GM12892 (cell line): ENCODE results near the gene YES1.

ENCODE experiments used
- POLR2A ChIP-seq: IDR thresholded peaks from 2 replicates; pipeline ENCODE4 v1.6.1; 2011; ENCODE audit warnings: low read depth, low read length, control low read depth
- POLR2AphosphoS5 ChIP-seq: IDR thresholded peaks from 2 replicates; pipeline ENCODE4 v1.6.1; 2011; ENCODE audit warnings: low read depth, low read length, control low read depth
- TAF1 ChIP-seq: IDR thresholded peaks from 2 replicates; pipeline ENCODE4 v1.6.1; 2011; ENCODE audit warnings: low read depth, mild to moderate bottlenecking, control low read depth, low read length, borderline replicate concordance

DNA sequence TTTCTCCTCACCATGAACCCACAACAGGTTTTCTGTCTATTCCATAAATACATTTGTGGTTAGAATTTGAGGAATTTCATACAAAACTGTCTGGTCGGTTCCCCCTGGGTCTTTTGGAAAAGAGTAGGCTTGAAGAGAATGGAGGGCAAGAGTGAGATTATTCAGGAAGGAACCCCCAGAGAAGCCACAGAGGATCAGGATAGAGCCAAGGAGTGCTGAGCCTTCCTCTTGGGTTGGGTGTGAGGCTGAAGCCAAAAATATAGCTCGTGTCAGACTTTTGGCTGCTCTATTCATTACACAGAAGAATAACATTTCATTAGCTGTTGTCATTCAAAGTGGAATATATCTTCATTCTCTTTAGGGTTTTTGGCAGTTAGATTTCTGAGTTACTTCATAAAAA is 45.9 kb upstream of the YES1 start:
- TF ChIP-seq POLR2A (no peak), POLR2AphosphoS5 (no peak), TAF1 (no peak)
